ENCODE results near the gene EXT2. TPM values are rescaled to one million over a fixed set of nuclear protein-coding genes. Genes with fewer than 3 reads are reported as not detected.

Gene EXT2
- polyA plus RNA-seq, 1 donor from 2014 or later, result 77.5 TPM

GRCh38 chr11:44203270-44204043, 108.0 kb downstream of the EXT2 start:
- Histone ChIP-seq H3K4me3 (ENCODE audit: low read length) (no peak overlapping the region), H3K9ac (ENCODE audit: low read length) (no peak overlapping the region), H3K9me2 (ENCODE audit: insufficient read depth, low read length) (no peaks in the 10 kb centered on the region), H3K27ac (ENCODE audit: low read length) (no peak overlapping the region), H3K27me3 (ENCODE audit: insufficient read depth, low read depth, low read length) (no peaks in the 10 kb centered on the region), H3F3A (ENCODE audit: insufficient read depth, low read length, poor library complexity, severe bottlenecking) (no peaks in the 10 kb centered on the region), H3K36me3 (ENCODE audit: insufficient read depth, low read length) (peaks cover 15% of the 10 kb centered on the region), H3K9me3 (ENCODE audit: low read length) (no peaks in the 10 kb centered on the region), H3K79me2 (replicated peaks; ENCODE audit: insufficient read depth, low read length) (no peaks in the 10 kb centered on the region), H2AFZ (ENCODE audit: low read depth, low read length) (no peak overlapping the region), H3K4me2 (ENCODE audit: low read length) (no peak overlapping the region), H4K20me1 (ENCODE audit: insufficient read depth) (no peaks in the 10 kb centered on the region)
- TF ChIP-seq SMC3 (conservative IDR thresholded peaks at IDR 0.05; ENCODE audit: poor library complexity), result no peak

GRCh38 chr11:44205352-44205751, 109.9 kb downstream of the EXT2 start:
- H3F3A ChIP-seq (ENCODE audit: insufficient read depth, low read length, poor library complexity, severe bottlenecking), result no peaks in the 10 kb centered on the region
- no peaks in the 10 kb centered on the region for H3K9me3 ChIP-seq (ENCODE audit: low read length)
- no peak overlapping the region for H3K27ac ChIP-seq (ENCODE audit: low read length)
- H3K4me3 ChIP-seq (ENCODE audit: low read length), result no peak overlapping the region
- no peaks in the 10 kb centered on the region for H3K9me2 ChIP-seq (ENCODE audit: insufficient read depth, low read length)
- H3K36me3 ChIP-seq (ENCODE audit: insufficient read depth, low read length), result peaks cover 11% of the 10 kb centered on the region
- no peak for TF ChIP-seq REST (IDR thresholded peaks at IDR 0.05; ENCODE audit: borderline replicate concordance)
- no peak for TF ChIP-seq POLR2AphosphoS5 (IDR thresholded peaks at IDR 0.05)
- no peak for TF ChIP-seq EP300 (conservative IDR thresholded peaks at IDR 0.05; ENCODE audit: poor library complexity, severe bottlenecking)
- TF ChIP-seq RAD21 (conservative IDR thresholded peaks at IDR 0.05), result no peak
- no peak for TF ChIP-seq MXI1 (conservative IDR thresholded peaks at IDR 0.05; ENCODE audit: poor library complexity, severe bottlenecking)
- no peak for TF ChIP-seq TAF1 (IDR thresholded peaks at IDR 0.05; ENCODE audit: low read depth)
- no peaks in the 10 kb centered on the region for H4K20me1 ChIP-seq (ENCODE audit: insufficient read depth)
- no peak overlapping the region for H2AFZ ChIP-seq (ENCODE audit: low read depth, low read length)
- H3K9ac ChIP-seq (ENCODE audit: low read length), result no peak overlapping the region
- no peaks in the 10 kb centered on the region for H3K79me2 ChIP-seq (replicated peaks; ENCODE audit: insufficient read depth, low read length)
- no peaks in the 10 kb centered on the region for H3K27me3 ChIP-seq (ENCODE audit: insufficient read depth, low read depth, low read length)
- no peak overlapping the region for H3K4me2 ChIP-seq (ENCODE audit: low read length)

- Histone ChIP-seq H3K9me2 (ENCODE audit: insufficient read depth, low read length) (no peaks in the 10 kb centered on the region), H2AFZ (ENCODE audit: low read depth, low read length) (no peak overlapping the region), H3K9ac (ENCODE audit: low read length) (no peak overlapping the region), H3K79me2 (replicated peaks; ENCODE audit: insufficient read depth, low read length) (no peaks in the 10 kb centered on the region), H3K4me3 (ENCODE audit: low read length) (no peak overlapping the region), H3K9me3 (ENCODE audit: low read length) (no peaks in the 10 kb centered on the region), H3K27me3 (ENCODE audit: insufficient read depth, low read depth, low read length) (no peaks in the 10 kb centered on the region), H3F3A (ENCODE audit: insufficient read depth, low read length, poor library complexity, severe bottlenecking) (no peaks in the 10 kb centered on the region), H3K27ac (ENCODE audit: low read length) (no peak overlapping the region), H4K20me1 (ENCODE audit: insufficient read depth) (no peaks in the 10 kb centered on the region), H3K36me3 (ENCODE audit: insufficient read depth, low read length) (peaks cover 11% of the 10 kb centered on the region), H3K4me2 (ENCODE audit: low read length) (no peak overlapping the region)
- TF ChIP-seq TAF1 (IDR thresholded peaks at IDR 0.05; ENCODE audit: low read depth), result no peak
- TF ChIP-seq EP300 (conservative IDR thresholded peaks at IDR 0.05; ENCODE audit: poor library complexity, severe bottlenecking), result no peak
- TF ChIP-seq POLR2AphosphoS5 (IDR thresholded peaks at IDR 0.05), result no peak
- no peak for TF ChIP-seq REST (IDR thresholded peaks at IDR 0.05; ENCODE audit: borderline replicate concordance)
- no peak for TF ChIP-seq CTCF (IDR thresholded peaks at IDR 0.05; ENCODE audit: poor library complexity, severe bottlenecking)
- TF ChIP-seq EZH2 (IDR thresholded peaks at IDR 0.05; ENCODE audit: borderline replicate concordance, insufficient read depth, low read length, poor library complexity, severe bottlenecking), result no peak
- TF ChIP-seq SMC3 (conservative IDR thresholded peaks at IDR 0.05; ENCODE audit: poor library complexity), result no peak
- no peak for TF ChIP-seq MXI1 (conservative IDR thresholded peaks at IDR 0.05; ENCODE audit: poor library complexity, severe bottlenecking)
- TF ChIP-seq RAD21 (conservative IDR thresholded peaks at IDR 0.05), result no peak
These were observed 110.4 kb downstream of the EXT2 start for GRCh38 chr11:44205836-44206235.

Data from neural cell (in vitro differentiated cells).